Lower lobe of right lung (tissue), 2 donors: ENCODE results near the gene IRF7. TPM values are rescaled to one million over a fixed set of nuclear protein-coding genes. Genes with fewer than 3 reads are reported as not detected.

Source experiments
- ATAC-seq, 2 donors: fragments of 200-7000 bp; cut with Tn5 transposase; one replicate each; pipeline ENCODE4 v1.9.1; 2020 to 2022; ENCODE audit warnings: mild to moderate bottlenecking in 2 of 2, moderate library complexity in 2 of 2
- DNase-seq: peaks from one replicate; pipeline ENCODE4 v3.0.0-alpha.2; 2020
- H3K27ac ChIP-seq: fragments of 200-600 bp; one replicate; pipeline ENCODE4 v1.8.0; 2022
- H3K27me3 ChIP-seq: fragments of 200-600 bp; one replicate; pipeline ENCODE4 v1.8.0; 2022; ENCODE audit warnings: low read depth
- H3K36me3 ChIP-seq: fragments of 200-600 bp; one replicate; pipeline ENCODE4 v1.8.0; 2022; ENCODE audit warnings: mild to moderate bottlenecking
- H3K4me1 ChIP-seq: fragments of 200-600 bp; one replicate; pipeline ENCODE4 v1.8.0; 2022
- H3K4me3 ChIP-seq: fragments of 200-600 bp; one replicate; pipeline ENCODE4 v1.8.0; 2022; ENCODE audit warnings: mild to moderate bottlenecking
- H3K9me3 ChIP-seq: fragments of 200-600 bp; one replicate; pipeline ENCODE4 v1.8.0; 2022
- CTCF ChIP-seq: fragments of 200-600 bp; IDR thresholded peaks from one replicate; pipeline ENCODE4 v1.8.0; 2022; ENCODE audit warnings: antibody characterized with exemption, mild to moderate bottlenecking
- intact Hi-C: fragments of 100-400 bp; cut with DNase I; formaldehyde crosslinking; loops from one replicate; pipeline ENCODE4 v1.11.0; 2022
- total RNA-seq: library from RNA; stranded (reverse); fragmentation: NEBNext Ultra II Directional; extraction: Animal tissue kit (Norgen Biotek cat#: 25700); gene quantifications from one replicate; pipeline ENCODE4 v1.2.1, GENCODE V29; 2021
- donor health status: DM: no; HTN: yes; CAD: no; lungs with severe emphysema.

The IRF7 gene
- total RNA-seq, 1 donor from 2014 or later, result 84.8 TPM

GRCh38 chr11:626475-627307 lies 10.9 kb upstream of the IRF7 start, which contains the start of gene SCT:
Gene SCT (minus strand): TSS chr11:627181. CDS start chr11:627143, 38 bp downstream.
- Histone ChIP-seq H3K4me3 (no peak within 1 kb of the TSS), H3K9me3 (no peaks in the 10 kb centered on the region), H3K36me3 (no peaks in the 10 kb centered on the region), H3K27ac (no peak within 1 kb of the TSS), H3K4me1 (no peaks in the 10 kb centered on the region), H3K27me3 (peaks cover 22% of the 10 kb centered on the region)
- ATAC-seq (no peak), DNase-seq (peak; percentile 37)
- TF ChIP-seq CTCF, result no peak
- intact Hi-C loops, result no loop called here

- H3K27me3 ChIP-seq, result peaks cover 22% of the 10 kb centered on the region
- DNase-seq, result no peak
- TF ChIP-seq CTCF, result no peak
- no peak for ATAC-seq
- no peak overlapping the region for H3K27ac ChIP-seq
- intact Hi-C loops, result no loop called here
- H3K9me3 ChIP-seq, result no peaks in the 10 kb centered on the region
- H3K4me3 ChIP-seq, result no peak overlapping the region
- H3K4me1 ChIP-seq, result no peaks in the 10 kb centered on the region
- no peaks in the 10 kb centered on the region for H3K36me3 ChIP-seq
Observed at GRCh38 chr11:625636-626268, 10.0 kb upstream of the IRF7 start.

GRCh38 chr11:624705-625635 lies 9.2 kb upstream of the IRF7 start, which contains the start of gene CDHR5:
Gene CDHR5 (minus strand): TSS chr11:624955. CDS start chr11:624902, 53 bp downstream.
- H3K4me1 ChIP-seq, result no peaks in the 10 kb centered on the region
- ATAC-seq (no peak), DNase-seq (peak; percentile 36)
- no peak for TF ChIP-seq CTCF
- H3K27me3 ChIP-seq, result peaks cover 22% of the 10 kb centered on the region
- intact Hi-C loops, result no loop called here
- H3K27ac ChIP-seq, result no peak within 1 kb of the TSS
- H3K4me3 ChIP-seq, result no peak within 1 kb of the TSS
- H3K9me3 ChIP-seq, result no peaks in the 10 kb centered on the region
- H3K36me3 ChIP-seq, result no peaks in the 10 kb centered on the region

- H3K27ac ChIP-seq, result no peak overlapping the region
- DNase-seq, result no peak
- H3K4me3 ChIP-seq, result no peak overlapping the region
- no peak for ATAC-seq
- H3K27me3 ChIP-seq, result peaks cover 22% of the 10 kb centered on the region
- intact Hi-C loops, result no loop called here
- no peaks in the 10 kb centered on the region for H3K36me3 ChIP-seq
- H3K9me3 ChIP-seq, result no peaks in the 10 kb centered on the region
- TF ChIP-seq CTCF, result no peak
- H3K4me1 ChIP-seq, result no peaks in the 10 kb centered on the region
Observed at GRCh38 chr11:623999-624704, 8.4 kb upstream of the IRF7 start.
